H9 (cell line): Measurements from ENCODE around the gene VEZF1. TPM values are rescaled to one million over a fixed set of nuclear protein-coding genes. Genes with fewer than 3 reads are reported as not detected.
A peak's percentile ranks its signal among the peaks of the same experiment; 100 is the strongest.

Experiments
- DNase-seq: peaks from one replicate; pipeline ENCODE4 v3.0.0-alpha.2; 2017
- H2AFZ ChIP-seq: one replicate; pipeline ENCODE4 v1.6.1; 2013; ENCODE audit warnings: mild to moderate bottlenecking, low read length, control low read depth, moderate library complexity
- H2AK5ac ChIP-seq: 2 replicates; pipeline ENCODE4 v1.6.1; 2013; ENCODE audit warnings: low read length, control low read depth, mixed read lengths; ENCODE audit not compliant: insufficient read length
- H2BK120ac ChIP-seq: one replicate; pipeline ENCODE4 v1.6.1; 2013; ENCODE audit warnings: low read depth, mild to moderate bottlenecking, low read length, control low read depth, inconsistent platforms; ENCODE audit not compliant: poor library complexity, severe bottlenecking
- H2BK12ac ChIP-seq: 2 replicates; pipeline ENCODE4 v1.6.1; 2013; ENCODE audit warnings: low read length, control low read depth, mixed read lengths, low read depth; ENCODE audit not compliant: insufficient read length
- H2BK15ac ChIP-seq: 2 replicates; pipeline ENCODE4 v1.6.1; 2013; ENCODE audit warnings: low read depth, low read length, control low read depth
- H2BK20ac ChIP-seq: one replicate; pipeline ENCODE4 v1.6.1; 2013; ENCODE audit warnings: low read depth, mild to moderate bottlenecking, low read length, control low read depth, inconsistent platforms; ENCODE audit not compliant: poor library complexity, severe bottlenecking
- H2BK5ac ChIP-seq: 2 replicates; pipeline ENCODE4 v1.6.1; 2013; ENCODE audit warnings: low read length, control low read depth, mixed read lengths; ENCODE audit not compliant: insufficient read length
- H3K14ac ChIP-seq: 2 replicates; pipeline ENCODE4 v1.6.1; 2013; ENCODE audit warnings: low read length, control low read depth; ENCODE audit not compliant: insufficient read depth
- H3K18ac ChIP-seq: 2 replicates; pipeline ENCODE4 v1.6.1; 2013; ENCODE audit warnings: low read depth, mild to moderate bottlenecking, mixed read lengths, low read length, control low read depth; ENCODE audit not compliant: insufficient read length
- H3K23ac ChIP-seq: 2 replicates; pipeline ENCODE4 v1.6.1; 2013; ENCODE audit warnings: low read length, control low read depth, mixed read lengths, low read depth; ENCODE audit not compliant: insufficient read length
- H3K23me2 ChIP-seq: 2 replicates; pipeline ENCODE4 v1.6.1; 2013; ENCODE audit warnings: low read depth, mild to moderate bottlenecking, mixed read lengths, low read length, control low read depth; ENCODE audit not compliant: insufficient read length, poor library complexity, severe bottlenecking
- H3K27ac ChIP-seq: 2 replicates; pipeline ENCODE4 v1.5.1; 2013; ENCODE audit warnings: low read length, control low read depth, mixed read lengths, low read depth; ENCODE audit not compliant: insufficient read length
- H3K27me3 ChIP-seq: 2 replicates; pipeline ENCODE4 v1.6.1; 2013; ENCODE audit warnings: low read length, control low read depth, inconsistent platforms; ENCODE audit not compliant: insufficient read depth
- H3K4ac ChIP-seq: 2 replicates; pipeline ENCODE4 v1.6.1; 2013; ENCODE audit warnings: low read depth, mild to moderate bottlenecking, control low read depth, inconsistent platforms, low read length, moderate library complexity
- H3K4me1 ChIP-seq: 2 replicates; pipeline ENCODE4 v1.6.1; 2013; ENCODE audit warnings: low read length, control low read depth, inconsistent platforms; ENCODE audit not compliant: insufficient read depth
- H3K4me2 ChIP-seq: 2 replicates; pipeline ENCODE4 v1.6.1; 2013; ENCODE audit warnings: low read length, control low read depth, mixed read lengths; ENCODE audit not compliant: insufficient read length, insufficient read depth
- H3K56ac ChIP-seq: 2 replicates; pipeline ENCODE4 v1.6.1; 2013; ENCODE audit warnings: low read depth, mild to moderate bottlenecking, mixed read lengths, low read length, control low read depth; ENCODE audit not compliant: insufficient read length
- H3K79me1 ChIP-seq: 2 replicates; pipeline ENCODE4 v1.6.1; 2013; ENCODE audit warnings: low read depth, mild to moderate bottlenecking, moderate library complexity, low read length, control low read depth, inconsistent platforms; ENCODE audit not compliant: insufficient read depth, poor library complexity, severe bottlenecking
- H3K79me2 ChIP-seq: 2 replicates; pipeline ENCODE4 v1.6.1; 2013; ENCODE audit warnings: low read length, control low read depth, inconsistent platforms; ENCODE audit not compliant: insufficient read depth
- H3K9ac ChIP-seq: 2 replicates; pipeline ENCODE4 v1.6.1; 2013; ENCODE audit warnings: low read length, control low read depth, mixed read lengths; ENCODE audit not compliant: insufficient read length; ENCODE audit errors: extremely low read depth
- H3K9me3 ChIP-seq: one replicate; pipeline ENCODE4 v1.6.1; 2013; ENCODE audit warnings: low read depth, low read length, inconsistent platforms; ENCODE audit not compliant: control insufficient read depth
- H3T11ph ChIP-seq: one replicate; pipeline ENCODE4 v1.6.1; 2013; ENCODE audit warnings: mild to moderate bottlenecking, low read length, control low read depth, inconsistent platforms
- H4K20me1 ChIP-seq: one replicate; pipeline ENCODE4 v1.6.1; 2013; ENCODE audit not compliant: control insufficient read depth, insufficient read length, insufficient read depth
- H4K5ac ChIP-seq: 2 replicates; pipeline ENCODE4 v1.6.1; 2013; ENCODE audit warnings: low read depth, mild to moderate bottlenecking, mixed read lengths, low read length, control low read depth; ENCODE audit not compliant: insufficient read length
- H4K8ac ChIP-seq: replicated peaks from 2 replicates; pipeline ENCODE4 v1.6.1; 2013; ENCODE audit warnings: low read length, control low read depth, mixed read lengths, low read depth; ENCODE audit not compliant: insufficient read length
- H4K91ac ChIP-seq: 2 replicates; pipeline ENCODE4 v1.6.1; 2013; ENCODE audit warnings: low read depth, mild to moderate bottlenecking, moderate library complexity, mixed read lengths, low read length, control low read depth; ENCODE audit not compliant: insufficient read length
- H3K27ac Mint-ChIP-seq, 3 experiments: 2 replicates in 2 of 3; 3 replicates in 1 of 3; pipeline ENCODE4 v1.8.0; 2020 to 2021; ENCODE audit warnings: mixed read lengths in 3 of 3, mild to moderate bottlenecking in 1 of 3, moderate library complexity in 1 of 3
- H3K27me3 Mint-ChIP-seq: 2 replicates; pipeline ENCODE4 v1.8.0; 2021; ENCODE audit warnings: low read depth, mild to moderate bottlenecking, moderate library complexity, mixed read lengths
- H3K36me3 Mint-ChIP-seq, 3 experiments: 2 replicates in 2 of 3; 3 replicates in 1 of 3; pipeline ENCODE4 v1.8.0; 2020 to 2021; ENCODE audit warnings: low read depth in 3 of 3, mixed read lengths in 3 of 3; ENCODE audit not compliant: insufficient read depth in 1 of 3
- H3K4me1 Mint-ChIP-seq, 2 experiments: 2 replicates each; pipeline ENCODE4 v1.8.0; 2020; ENCODE audit warnings: mixed read lengths in 2 of 2
- H3K4me3 Mint-ChIP-seq, 2 experiments: 2 replicates in 1 of 2; 3 replicates in 1 of 2; pipeline ENCODE4 v1.8.0; 2020 to 2021; ENCODE audit warnings: mild to moderate bottlenecking in 2 of 2, mixed read lengths in 2 of 2, moderate library complexity in 1 of 2
- H3K9me3 Mint-ChIP-seq, 2 experiments: 2 replicates in 1 of 2; 3 replicates in 1 of 2; pipeline ENCODE4 v1.8.0; 2020; ENCODE audit warnings: mild to moderate bottlenecking in 2 of 2, mixed read lengths in 2 of 2, moderate library complexity in 1 of 2
- CTCF ChIP-seq: fragments of 200-600 bp; sonication (generic); conservative IDR thresholded peaks from 3 replicates; pipeline ENCODE4 v1.8.0; 2021; ENCODE audit warnings: antibody characterized with exemption, mild to moderate bottlenecking
- WGBS: extraction: QIAGEN DNeasy Blood & Tissue Kit; methylation state at CpG from one replicate; pipeline ENCODE4 v1.1.7; 2013; ENCODE audit warnings: missing lambda C conversion rate, low lambda C conversion rate, mixed read lengths; ENCODE audit not compliant: insufficient read length; ENCODE audit errors: extremely low coverage; 5-methylcytosine and 5-hydroxymethylcytosine counted together
- total RNA-seq: library from RNA; stranded (reverse); gene quantifications from 2 replicates; pipeline ENCODE4 v1.2.1, GENCODE V29; 2021

The VEZF1 gene
- total RNA-seq, 1 experiment from 2014 or later: 58.1 TPM

DNA sequence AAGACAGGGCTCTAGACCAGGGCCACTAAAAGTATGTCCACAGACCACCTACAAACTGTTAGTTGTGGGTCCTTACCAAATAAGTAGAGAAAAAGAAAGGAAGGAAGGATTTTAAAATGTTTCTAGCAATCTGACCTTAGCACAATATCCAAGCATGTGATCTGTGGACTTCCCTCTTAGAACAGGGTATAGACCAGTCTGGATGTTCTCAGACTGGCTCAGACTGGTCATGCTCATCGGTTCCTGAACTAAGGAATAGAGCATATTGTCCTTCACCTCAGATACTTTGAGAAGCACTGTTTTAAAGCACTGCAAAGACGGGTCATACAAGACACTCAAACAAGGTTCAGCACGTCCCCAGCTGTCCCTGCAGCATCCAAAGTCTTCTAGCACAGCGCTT lies 58.7 kb downstream of the VEZF1 start:
- 0 out of 7 replicates have a peak overlapping the region, but pooled peaks of 1 of the 3 experiments have one; percentile 55 for H3K27ac Mint-ChIP-seq
- H3K4me3 Mint-ChIP-seq: no peak overlapping the region
- Histone ChIP-seq H2BK12ac (no peak overlapping the region), H3K79me1 (no peaks in the 10 kb centered on the region), H3K23ac (no peak overlapping the region), H3K27ac (no peak overlapping the region), H4K5ac (no peak overlapping the region), H4K8ac (no peak overlapping the region), H2BK15ac (no peak overlapping the region), H3K56ac (no peak overlapping the region), H3K4me2 (no peak overlapping the region), H2AK5ac (no peak overlapping the region), H3K18ac (no peak overlapping the region), H2BK120ac (no peak overlapping the region), H3K9me3 (no peaks in the 10 kb centered on the region), H3T11ph (no peak overlapping the region), H3K23me2 (no peaks in the 10 kb centered on the region), H3K27me3 (no peaks in the 10 kb centered on the region; the same call in 1 of the 2 replicates), H4K91ac (no peak overlapping the region), H2BK20ac (no peak overlapping the region), H2AFZ (no peak overlapping the region), H3K4me1 (no peaks in the 10 kb centered on the region), H3K79me2 (no peaks in the 10 kb centered on the region), H3K4ac (no peak overlapping the region), H3K14ac (no peak overlapping the region), H4K20me1 (no peaks in the 10 kb centered on the region), H3K9ac (no peak overlapping the region), H2BK5ac (no peak overlapping the region)
- TF ChIP-seq CTCF: no peak
- H3K27me3 Mint-ChIP-seq: peaks cover 69% of the 10 kb centered on the region
- peaks cover 27 to 56% of the 10 kb centered on the region in 2 experiments for H3K4me1 Mint-ChIP-seq
- H3K36me3 Mint-ChIP-seq: no peaks in the 10 kb centered on the region; a peak in 1 of 7 replicates
- DNase-seq: no peak
- WGBS: no CpG with 5 or more reads among the region's 4 CpGs
- no peaks in the 10 kb centered on the region for H3K9me3 Mint-ChIP-seq
